ENCODE measurements around the gene SURF1. TPM values are rescaled to one million over a fixed set of nuclear protein-coding genes. Genes with fewer than 3 reads are reported as not detected.

SURF1 gene
- total and polyA plus RNA-seq, 2 experiments from 2014 or later = 32.9 to 88.3 TPM

DNA sequence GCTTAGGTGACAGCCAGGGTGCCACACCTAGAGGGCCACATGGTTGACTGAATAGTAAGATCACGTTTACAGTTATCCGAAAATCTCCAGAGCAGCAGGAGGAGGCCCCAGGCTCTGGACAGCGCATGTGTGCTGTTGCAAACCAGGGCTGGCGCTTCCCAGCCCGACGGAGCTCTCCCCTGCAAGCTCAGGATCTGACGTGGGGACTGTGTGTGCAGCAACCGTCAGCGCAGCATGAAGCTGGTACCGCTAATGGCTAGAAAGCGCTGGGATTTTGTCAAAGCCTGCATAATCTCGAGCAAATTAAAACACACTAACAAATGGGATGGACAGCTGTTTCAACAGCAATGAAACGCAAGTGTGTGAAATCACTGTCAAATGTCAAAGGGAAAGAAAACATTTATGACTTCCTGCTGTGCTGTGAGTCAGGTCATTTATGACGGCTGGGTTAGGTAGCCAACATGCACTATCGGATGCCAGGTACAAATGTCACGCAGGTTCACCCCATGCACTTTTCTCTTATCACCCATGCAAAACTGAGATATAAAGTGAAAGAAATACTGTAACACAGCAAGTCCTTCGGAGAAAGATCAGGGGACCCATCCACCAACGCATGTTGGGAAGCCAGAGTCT is 12.1 kb upstream of the SURF1 start:
- H3K27ac ChIP-seq = no peak overlapping the region
- no peak for DNase-seq (ENCODE audit: low read depth in 1 of 2, low spot score in 1 of 2)
- H3K36me3 ChIP-seq = peaks cover 31% of the 10 kb centered on the region
- H3K4me1 ChIP-seq (ENCODE audit: low read depth) = no peaks in the 10 kb centered on the region
- TF ChIP-seq, protein P1, sequence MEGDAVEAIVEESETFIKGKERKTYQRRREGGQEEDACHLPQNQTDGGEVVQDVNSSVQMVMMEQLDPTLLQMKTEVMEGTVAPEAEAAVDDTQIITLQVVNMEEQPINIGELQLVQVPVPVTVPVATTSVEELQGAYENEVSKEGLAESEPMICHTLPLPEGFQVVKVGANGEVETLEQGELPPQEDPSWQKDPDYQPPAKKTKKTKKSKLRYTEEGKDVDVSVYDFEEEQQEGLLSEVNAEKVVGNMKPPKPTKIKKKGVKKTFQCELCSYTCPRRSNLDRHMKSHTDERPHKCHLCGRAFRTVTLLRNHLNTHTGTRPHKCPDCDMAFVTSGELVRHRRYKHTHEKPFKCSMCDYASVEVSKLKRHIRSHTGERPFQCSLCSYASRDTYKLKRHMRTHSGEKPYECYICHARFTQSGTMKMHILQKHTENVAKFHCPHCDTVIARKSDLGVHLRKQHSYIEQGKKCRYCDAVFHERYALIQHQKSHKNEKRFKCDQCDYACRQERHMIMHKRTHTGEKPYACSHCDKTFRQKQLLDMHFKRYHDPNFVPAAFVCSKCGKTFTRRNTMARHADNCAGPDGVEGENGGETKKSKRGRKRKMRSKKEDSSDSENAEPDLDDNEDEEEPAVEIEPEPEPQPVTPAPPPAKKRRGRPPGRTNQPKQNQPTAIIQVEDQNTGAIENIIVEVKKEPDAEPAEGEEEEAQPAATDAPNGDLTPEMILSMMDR (IDR thresholded peaks at IDR 0.05; ENCODE audit: low read depth, low read length) = no peak
- no peak overlapping the region for H3K4me3 ChIP-seq
- no peaks in the 10 kb centered on the region for H3K27me3 ChIP-seq
- no peaks in the 10 kb centered on the region for H3K9me3 ChIP-seq (ENCODE audit: low read depth)

DNA sequence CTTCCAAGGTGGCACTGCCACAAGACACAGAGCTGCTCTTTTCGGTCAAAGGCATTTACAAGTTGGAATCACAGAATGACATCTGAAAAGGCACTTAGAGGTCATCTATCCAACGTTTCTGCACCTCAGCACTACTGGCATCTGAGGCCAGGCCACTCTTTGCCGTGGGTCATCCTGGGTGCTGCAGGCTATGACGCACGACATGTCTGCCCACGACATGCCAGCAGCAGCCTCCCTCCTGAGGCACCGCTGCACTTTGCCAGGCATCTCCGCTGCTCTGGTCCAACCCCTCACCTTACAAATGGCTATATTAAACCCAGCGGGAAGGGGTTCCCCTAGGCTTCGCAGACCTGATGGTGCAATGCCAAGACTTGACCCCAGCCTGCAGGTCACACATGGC is 11.5 kb upstream of the SURF1 start:
- no peaks in the 10 kb centered on the region for H3K27me3 ChIP-seq
- TF ChIP-seq, protein P1 (IDR thresholded peaks at IDR 0.05; ENCODE audit: low read depth, low read length) = no peak
- H3K4me1 ChIP-seq (ENCODE audit: low read depth) = no peaks in the 10 kb centered on the region
- H3K9me3 ChIP-seq (ENCODE audit: low read depth) = no peaks in the 10 kb centered on the region
- H3K4me3 ChIP-seq = no peak overlapping the region
- H3K27ac ChIP-seq = no peak overlapping the region
- DNase-seq (ENCODE audit: low read depth in 1 of 2, low spot score in 1 of 2) = no peak
- peaks cover 27% of the 10 kb centered on the region for H3K36me3 ChIP-seq

DNA sequence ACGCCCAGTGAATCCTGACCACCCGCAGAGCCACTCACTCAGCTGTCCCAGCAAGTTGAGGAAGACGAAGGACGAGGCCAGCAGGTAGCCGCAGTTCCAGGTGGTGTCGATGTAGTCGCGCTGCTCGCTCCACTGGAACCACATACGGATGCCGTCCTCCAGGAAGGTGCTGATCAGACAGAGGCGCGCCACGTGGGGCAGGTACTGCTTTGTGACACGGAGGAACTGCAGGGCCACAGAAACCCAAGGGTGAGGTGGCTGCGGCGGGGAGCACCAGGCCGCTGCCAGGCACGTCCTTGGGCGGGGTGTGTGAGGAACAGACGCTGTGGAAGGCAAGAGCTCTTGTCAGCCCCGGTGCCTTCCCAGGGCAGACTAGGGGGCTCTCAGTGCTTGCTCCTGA is 10.9 kb upstream of the SURF1 start:
- H3K27me3 ChIP-seq = no peaks in the 10 kb centered on the region
- TF ChIP-seq, protein P1 (IDR thresholded peaks at IDR 0.05; ENCODE audit: low read depth, low read length) = no peak
- H3K9me3 ChIP-seq (ENCODE audit: low read depth) = no peaks in the 10 kb centered on the region
- H3K4me3 ChIP-seq = no peak overlapping the region
- no peak for DNase-seq (ENCODE audit: low read depth in 1 of 2, low spot score in 1 of 2)
- no peaks in the 10 kb centered on the region for H3K4me1 ChIP-seq (ENCODE audit: low read depth)
- no peak overlapping the region for H3K27ac ChIP-seq
- peaks cover 24% of the 10 kb centered on the region for H3K36me3 ChIP-seq

DNA sequence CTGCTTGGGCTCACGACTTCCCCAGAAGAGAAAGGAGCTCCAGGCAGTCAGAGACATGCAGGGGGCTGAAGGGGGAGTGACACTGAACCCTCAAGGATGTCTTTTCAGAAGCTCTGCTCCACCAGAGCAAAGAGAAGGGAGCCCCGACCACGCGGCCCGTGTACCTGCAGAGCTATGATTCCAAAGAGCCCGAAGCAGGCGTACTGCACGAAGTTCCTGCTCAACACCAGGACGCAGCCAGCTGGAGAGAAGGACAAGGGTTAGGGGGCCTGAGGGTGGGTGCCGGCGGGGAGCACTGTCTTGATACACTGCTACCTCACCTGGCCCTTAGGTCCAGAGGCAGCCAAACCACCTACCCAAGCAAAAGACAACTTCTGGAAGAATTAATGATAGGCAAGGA is 10.1 kb upstream of the SURF1 start:
- Histone ChIP-seq H3K36me3 (peaks cover 32% of the 10 kb centered on the region), H3K27me3 (no peaks in the 10 kb centered on the region), H3K27ac (no peak overlapping the region), H3K4me1 (ENCODE audit: low read depth) (no peaks in the 10 kb centered on the region), H3K4me3 (no peak overlapping the region), H3K9me3 (ENCODE audit: low read depth) (no peaks in the 10 kb centered on the region)
- TF ChIP-seq, protein P1 (IDR thresholded peaks at IDR 0.05; ENCODE audit: low read depth, low read length) = no peak
- DNase-seq (ENCODE audit: low read depth in 1 of 2, low spot score in 1 of 2) = no peak

DNA sequence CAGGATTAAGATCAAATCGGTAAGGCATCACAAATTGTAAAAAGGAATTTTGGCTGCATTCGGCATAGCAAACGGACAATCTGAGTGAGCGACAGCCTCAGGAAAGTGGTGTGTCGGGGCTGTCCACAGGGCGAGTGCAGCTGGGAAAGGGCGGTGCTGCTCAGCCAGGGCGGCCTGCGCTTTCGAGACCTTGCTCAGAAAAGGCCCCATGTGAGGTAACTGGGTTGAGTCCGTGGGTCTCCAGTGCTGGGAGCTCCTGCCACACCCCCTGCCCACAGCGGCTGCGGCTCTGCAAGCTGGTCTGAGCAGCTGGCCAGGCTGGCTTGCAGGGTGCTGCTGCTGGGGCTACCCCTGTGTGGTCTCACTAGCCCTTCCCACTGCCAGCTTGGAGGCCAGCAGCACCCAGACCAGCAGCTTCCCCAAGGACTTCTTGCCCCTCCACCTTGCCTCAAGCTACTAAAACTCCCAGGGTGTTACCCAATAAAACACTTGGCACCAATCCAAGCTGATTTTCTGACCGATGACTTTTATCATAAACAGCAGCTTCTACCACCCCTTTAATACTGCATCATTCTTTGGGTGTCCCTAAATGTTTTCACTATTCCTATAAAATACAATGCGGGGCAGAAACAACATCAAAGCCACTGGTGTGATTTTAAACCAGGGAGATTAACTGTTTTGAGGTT is 6.2 kb upstream of the SURF1 start:
- H3K9me3 ChIP-seq (ENCODE audit: low read depth) = no peaks in the 10 kb centered on the region
- H3K4me3 ChIP-seq = no peak overlapping the region
- DNase-seq (ENCODE audit: low read depth in 1 of 2, low spot score in 1 of 2) = peak in 1 of 2 donors; percentile 47
- H3K27me3 ChIP-seq = no peaks in the 10 kb centered on the region
- no peak overlapping the region for H3K27ac ChIP-seq
- peaks cover 33% of the 10 kb centered on the region for H3K36me3 ChIP-seq
- TF ChIP-seq, protein P1 (IDR thresholded peaks at IDR 0.05; ENCODE audit: low read depth, low read length) = no peak
- no peaks in the 10 kb centered on the region for H3K4me1 ChIP-seq (ENCODE audit: low read depth)

Measured in cardiac muscle cell (in vitro differentiated cells and primary cell).